PC-3 (cell line): ENCODE measurements around the gene NAP1L1. TPM values are rescaled to one million over a fixed set of nuclear protein-coding genes. Genes with fewer than 3 reads are reported as not detected.

Source experiments
- ATAC-seq: fragments of 200-7000 bp; cut with Tn5 transposase; 2 replicates; pipeline ENCODE4 v1.9.1; 2020; ENCODE audit warnings: mild to moderate bottlenecking, moderate library complexity
- BruUV-seq: library from RNA; stranded (reverse); fragments of 400-500 nt; replicated peaks from 2 replicates; lab custom pipeline; 2021; lab: Mats Ljungman, UMichigan
- CTCF ChIA-PET: fragments of 300-600 bp; sonication (Branson Sonifier 250); formaldehyde crosslinking; loops from one replicate; lab custom pipeline; 2022; ENCODE audit warnings: antibody characterized with exemption; lab: Charles Lee
- POLR2A ChIA-PET: fragments of 300-600 bp; sonication (Branson Sonifier 250); formaldehyde crosslinking; loops from one replicate; lab custom pipeline; 2022; ENCODE audit warnings: antibody characterized with exemption; ENCODE audit not compliant: unreplicated experiment; lab: Charles Lee
- DNase-seq: peaks from one replicate; pipeline ENCODE4 v3.0.0-alpha.2; 2015
- H2AFZ ChIP-seq: fragments of 300-600 bp; sonication (generic); 2 replicates; pipeline ENCODE4 v1.6.0; 2016; ENCODE audit warnings: antibody characterized with exemption, low read length
- H3F3A ChIP-seq: fragments of 300-600 bp; sonication (generic); one replicate; pipeline ENCODE4 v1.6.0; 2017; ENCODE audit warnings: antibody characterized with exemption, low read length, control low read depth, mild to moderate bottlenecking; ENCODE audit not compliant: unreplicated experiment
- H3K27ac ChIP-seq: fragments of 300-600 bp; sonication (generic); 2 replicates; pipeline ENCODE4 v1.5.1; 2016; ENCODE audit warnings: mild to moderate bottlenecking, low read length
- H3K27me3 ChIP-seq: fragments of 300-600 bp; sonication (generic); 2 replicates; pipeline ENCODE4 v1.6.1; 2016; ENCODE audit warnings: low read length, mixed read lengths
- H3K36me3 ChIP-seq: fragments of 300-600 bp; sonication (generic); 2 replicates; pipeline ENCODE4 v1.6.1; 2016; ENCODE audit warnings: low read depth, mixed run types, low read length, mixed read lengths
- H3K4me1 ChIP-seq: fragments of 300-600 bp; sonication (generic); 2 replicates; pipeline ENCODE4 v1.5.1; 2016; ENCODE audit warnings: low read length; ENCODE audit not compliant: insufficient read depth
- H3K4me2 ChIP-seq: fragments of 300-600 bp; sonication (generic); 2 replicates; pipeline ENCODE4 v1.6.0; 2016; ENCODE audit warnings: low read length
- H3K4me3 ChIP-seq: fragments of 300-600 bp; sonication (generic); 2 replicates; pipeline ENCODE4 v1.5.1; 2016; ENCODE audit warnings: mild to moderate bottlenecking, low read length, mixed read lengths
- H3K79me2 ChIP-seq: fragments of 300-600 bp; sonication (generic); 2 replicates; pipeline ENCODE4 v1.6.1; 2017; ENCODE audit warnings: low read length, mixed read lengths
- H3K9ac ChIP-seq: fragments of 300-600 bp; sonication (generic); 2 replicates; pipeline ENCODE4 v1.6.0; 2016; ENCODE audit warnings: mild to moderate bottlenecking, low read length
- H3K9me2 ChIP-seq: fragments of 300-600 bp; sonication (generic); replicated peaks from 2 replicates; pipeline ENCODE4 v1.6.1; 2016; ENCODE audit warnings: mixed run types, low read length, mixed read lengths
- H3K9me3 ChIP-seq: fragments of 300-600 bp; sonication (generic); 2 replicates; pipeline ENCODE4 v1.6.1; 2016; ENCODE audit warnings: low read length, mixed read lengths
- H4K20me1 ChIP-seq: fragments of 300-600 bp; sonication (generic); 2 replicates; pipeline ENCODE4 v1.6.1; 2016; ENCODE audit warnings: low read length, mixed read lengths
- CTCF ChIP-seq: fragments of 300-600 bp; sonication (generic); conservative IDR thresholded peaks from 2 replicates; pipeline ENCODE4 v1.5.1; 2017; ENCODE audit warnings: antibody characterized with exemption, low read depth, mild to moderate bottlenecking, low read length
- EZH2 ChIP-seq: fragments of 300-600 bp; sonication (generic); IDR thresholded peaks from one replicate; pipeline ENCODE4 v1.6.1; 2017; ENCODE audit warnings: antibody characterized with exemption, mild to moderate bottlenecking, low read length; ENCODE audit not compliant: unreplicated experiment
- EZH2phosphoT487 ChIP-seq: fragments of 300-600 bp; sonication (generic); IDR thresholded peaks from 2 replicates; pipeline ENCODE4 v1.6.1; 2018; ENCODE audit warnings: mild to moderate bottlenecking, antibody characterized with exemption, low read length, borderline replicate concordance
- intact Hi-C: fragments of 100-400 bp; cut with micrococcal nuclease; formaldehyde crosslinking; loops from 2 replicates; pipeline ENCODE4 v1.9.0; 2023
- total RNA-seq: library from RNA; depleted of rRNA; stranded (reverse); fragments of >200 nt; gene quantifications from 2 replicates; pipeline ENCODE4 v1.2.3, GENCODE V29; 2014

Gene NAP1L1
- total RNA-seq, 1 experiment from 2014 or later: 200 TPM

- Histone ChIP-seq H3K9me3 (no peaks in the 10 kb centered on the region), H3K9me2 (no peaks in the 10 kb centered on the region), H3K36me3 (no peaks in the 10 kb centered on the region), H2AFZ (no peak overlapping the region), H4K20me1 (no peaks in the 10 kb centered on the region), H3K79me2 (no peaks in the 10 kb centered on the region), H3K4me1 (peaks cover 5% of the 10 kb centered on the region; the same call in 1 of the 2 replicates), H3K27me3 (no peaks in the 10 kb centered on the region), H3K4me2 (no peak overlapping the region), H3K4me3 (no peak overlapping the region), H3K9ac (no peak overlapping the region), H3F3A (no peaks in the 10 kb centered on the region), H3K27ac (no peak overlapping the region)
- BruUV-seq: no TSS peak
- intact Hi-C loops: no loop called here
- POLR2A ChIA-PET: no interaction called here
- no peak for TF ChIP-seq EZH2phosphoT487
- TF ChIP-seq EZH2: no peak
- no peak for TF ChIP-seq CTCF
- DNase-seq (no peak), ATAC-seq (no peak)
- CTCF ChIA-PET: no interaction called here
Observed at GRCh38 chr12:76007640-76008039, 76.8 kb downstream of the NAP1L1 start.

- Histone ChIP-seq H3F3A (no peaks in the 10 kb centered on the region), H2AFZ (no peak overlapping the region), H3K4me2 (no peak overlapping the region), H3K27me3 (no peaks in the 10 kb centered on the region), H3K79me2 (no peaks in the 10 kb centered on the region), H4K20me1 (no peaks in the 10 kb centered on the region), H3K27ac (no peak overlapping the region), H3K9ac (no peak overlapping the region), H3K4me1 (peaks cover 5% of the 10 kb centered on the region; the same call in 1 of the 2 replicates), H3K36me3 (no peaks in the 10 kb centered on the region), H3K9me2 (no peaks in the 10 kb centered on the region), H3K9me3 (no peaks in the 10 kb centered on the region), H3K4me3 (no peak overlapping the region)
- no TSS peak for BruUV-seq
- intact Hi-C loops: no loop called here
- POLR2A ChIA-PET: no interaction called here
- no peak for ATAC-seq
- DNase-seq: no peak
- CTCF ChIA-PET: no interaction called here
- TF ChIP-seq EZH2 (no peak), EZH2phosphoT487 (no peak), CTCF (no peak)
Observed at GRCh38 chr12:76006028-76006925, 78.2 kb downstream of the NAP1L1 start.

GRCh38 chr12:76003355-76003638 is 81.2 kb downstream of the NAP1L1 start:
- POLR2A ChIA-PET: no interaction called here
- no peak for TF ChIP-seq CTCF
- no peak for TF ChIP-seq EZH2phosphoT487
- no peak for TF ChIP-seq EZH2
- Histone ChIP-seq H3F3A (no peaks in the 10 kb centered on the region), H3K79me2 (no peaks in the 10 kb centered on the region), H3K27me3 (no peaks in the 10 kb centered on the region), H3K27ac (no peak overlapping the region), H3K4me3 (no peak overlapping the region), H2AFZ (no peak overlapping the region), H3K4me2 (no peak overlapping the region), H3K4me1 (peaks cover 10% of the 10 kb centered on the region), H4K20me1 (no peaks in the 10 kb centered on the region), H3K36me3 (no peaks in the 10 kb centered on the region), H3K9ac (no peak overlapping the region), H3K9me2 (no peaks in the 10 kb centered on the region), H3K9me3 (no peaks in the 10 kb centered on the region)
- no TSS peak for BruUV-seq
- CTCF ChIA-PET: interaction anchor here (0.6 kb wide), 1 partner anchor 23 kb away, joined by 3 read pairs; no protein-coding TSS in a partner anchor
- ATAC-seq (no peak), DNase-seq (no peak)
- intact Hi-C loops: no loop called here
